OCI-LY7 (cell line): Measurements from ENCODE around the gene GYG2.

Experiments
- CTCF ChIP-seq: fragments of 200-600 bp; sonication (generic); conservative IDR thresholded peaks from 2 replicates; pipeline ENCODE4 v1.5.1; 2014; ENCODE audit warnings: mild to moderate bottlenecking, antibody characterized with exemption, low read length, moderate library complexity, mixed read lengths
- EZH2phosphoT487 ChIP-seq: fragments of 200-600 bp; sonication (generic); IDR thresholded peaks from 2 replicates; pipeline ENCODE4 v1.6.1; 2018; ENCODE audit warnings: low read depth, borderline replicate concordance, mild to moderate bottlenecking, mixed run types, antibody characterized with exemption, low read length, moderate library complexity, mixed read lengths

GRCh38 chrX:2855761-2856160 lies 27.0 kb downstream of the GYG2 start:
- TF ChIP-seq CTCF (no peak), EZH2phosphoT487 (no peak)
